ENCODE data around the gene NMT1. TPM values are rescaled to one million over a fixed set of nuclear protein-coding genes. Genes with fewer than 3 reads are reported as not detected.

NMT1 gene
- total RNA-seq, result 100 to 1,000 TPM in 1 of 4 donors, 10 to 100 TPM in 3; 60.7 to 127 (median 71.5) TPM

DNA sequence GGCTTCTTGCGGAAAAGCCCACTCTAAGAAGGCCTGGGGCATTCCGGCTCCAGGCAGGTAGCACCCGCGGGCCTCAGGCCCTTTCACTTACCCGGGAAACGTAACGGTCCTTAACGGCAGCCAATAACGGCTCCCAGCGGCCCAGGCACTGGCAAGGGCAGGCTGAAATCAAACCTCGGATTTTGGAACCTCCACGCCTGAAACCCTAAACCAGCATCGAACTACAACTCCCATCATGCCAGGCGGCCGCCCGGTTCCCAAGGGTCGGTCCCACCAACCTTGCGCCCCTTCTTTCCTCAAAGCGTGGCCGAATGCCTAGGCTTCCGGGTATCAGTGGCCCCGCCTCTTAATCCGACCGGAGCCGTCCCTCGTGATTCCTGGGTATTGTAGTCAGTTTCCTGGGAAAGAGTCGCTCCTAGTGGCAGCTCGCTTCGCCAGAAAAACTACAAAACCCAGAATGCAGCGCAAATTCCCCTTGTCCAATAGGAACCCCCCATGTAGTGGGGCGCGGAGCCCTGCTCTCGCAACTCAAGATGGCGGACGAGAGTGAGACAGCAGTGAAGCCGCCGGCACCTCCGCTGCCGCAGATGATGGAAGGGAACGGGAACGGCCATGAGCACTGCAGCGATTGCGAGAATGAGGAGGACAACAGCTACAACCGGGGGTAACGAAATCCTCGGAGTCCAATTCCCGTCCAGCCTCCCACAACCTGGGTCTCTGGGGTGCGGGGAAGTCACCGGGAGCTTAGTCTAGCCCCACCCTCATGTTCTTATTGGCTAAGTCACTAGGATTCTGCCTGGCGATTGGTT lies at the start of gene NMT1:
Gene NMT1 (plus strand): TSS at position 521 of the 809 bp plus-strand sequence. CDS start 13 bp downstream, at position 534.
- ATAC-seq (peak; percentile 95 to 97), DNase-seq (peak; percentile 99 to 100)
- H3K36me3 ChIP-seq, result no peaks in the 10 kb centered on the region

DNA sequence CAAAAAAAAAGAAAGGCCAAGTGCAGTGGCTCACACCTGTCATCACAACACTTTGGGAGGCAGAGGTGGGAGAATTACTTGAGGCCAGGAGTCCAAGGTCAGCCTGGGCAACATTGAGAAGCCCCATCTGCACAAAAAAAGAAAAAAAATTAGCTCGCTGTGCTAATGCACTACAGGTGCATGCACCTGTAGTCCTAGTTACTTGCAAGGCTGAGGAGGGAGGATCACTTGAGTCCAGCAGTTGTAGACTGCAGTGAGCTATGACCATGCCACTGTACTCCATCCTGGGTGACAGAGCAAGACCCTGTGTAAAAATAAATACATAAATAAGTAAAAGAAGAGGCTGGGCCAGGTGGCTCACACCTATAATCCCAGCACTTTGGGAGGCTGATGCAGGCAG lies 49.4 kb upstream of the NMT1 start:
- Histone ChIP-seq H3K9me3 (no peaks in the 10 kb centered on the region), H3K27ac (no peak overlapping the region), H3K27me3 (no peaks in the 10 kb centered on the region), H3K4me1 (peaks cover 0 to 8% of the 10 kb centered on the region in 2 donors), H3K36me3 (no peaks in the 10 kb centered on the region), H3K4me3 (no peak overlapping the region)
- ATAC-seq, result no peak
- no peak for DNase-seq
- intact Hi-C loops (cut with DNase I; ENCODE audit: low total_unique reads), result no loop called here
- in situ Hi-C loops (cut with MboI; ENCODE audit: low sequenced_read_pairs in 4 of 4), result loop anchor here in 3 of 4 donors (5.0 to 25.0 kb wide), 3 partner anchors 84 to 224 kb away; no protein-coding TSS in a partner anchor
- TF ChIP-seq POLR2A (IDR thresholded peaks at IDR 0.05) (no peak), CTCF (IDR thresholded peaks at IDR 0.05 in 4 of 5, conservative IDR thresholded peaks at IDR 0.05 in 1 of 5) (no peak)

More for the DNA sequence above, at the start of gene NMT1:
- peak in 1 of 5 experiments; percentile 19 for TF ChIP-seq CTCF (IDR thresholded peaks at IDR 0.05 in 4 of 5, conservative IDR thresholded peaks at IDR 0.05 in 1 of 5)
- peak; percentile 91 to 98 for TF ChIP-seq POLR2A (IDR thresholded peaks at IDR 0.05)
- in situ Hi-C loops (cut with MboI; ENCODE audit: low sequenced_read_pairs in 4 of 4) (loop anchor here in 1 of 4 donors (25.0 kb wide), 1 partner anchor 101 kb away; the partner anchor contains the start of gene HEXIM2), intact Hi-C loops (cut with DNase I; ENCODE audit: low total_unique reads) (loop anchor here (1.0 to 5.0 kb wide), 2 partner anchors 10 to 36 kb away; partner anchors contain the start of gene DCAKD)
- Histone ChIP-seq H3K4me3 (peak within 1 kb of the TSS; percentile 75 to 99 (median 87)), H3K9me3 (no peaks in the 10 kb centered on the region), H3K27me3 (no peaks in the 10 kb centered on the region), H3K4me1 (peaks cover 36 to 49% of the 10 kb centered on the region in 2 donors), H3K27ac (peak within 1 kb of the TSS; percentile 91 to 98 (median 97))

DNA sequence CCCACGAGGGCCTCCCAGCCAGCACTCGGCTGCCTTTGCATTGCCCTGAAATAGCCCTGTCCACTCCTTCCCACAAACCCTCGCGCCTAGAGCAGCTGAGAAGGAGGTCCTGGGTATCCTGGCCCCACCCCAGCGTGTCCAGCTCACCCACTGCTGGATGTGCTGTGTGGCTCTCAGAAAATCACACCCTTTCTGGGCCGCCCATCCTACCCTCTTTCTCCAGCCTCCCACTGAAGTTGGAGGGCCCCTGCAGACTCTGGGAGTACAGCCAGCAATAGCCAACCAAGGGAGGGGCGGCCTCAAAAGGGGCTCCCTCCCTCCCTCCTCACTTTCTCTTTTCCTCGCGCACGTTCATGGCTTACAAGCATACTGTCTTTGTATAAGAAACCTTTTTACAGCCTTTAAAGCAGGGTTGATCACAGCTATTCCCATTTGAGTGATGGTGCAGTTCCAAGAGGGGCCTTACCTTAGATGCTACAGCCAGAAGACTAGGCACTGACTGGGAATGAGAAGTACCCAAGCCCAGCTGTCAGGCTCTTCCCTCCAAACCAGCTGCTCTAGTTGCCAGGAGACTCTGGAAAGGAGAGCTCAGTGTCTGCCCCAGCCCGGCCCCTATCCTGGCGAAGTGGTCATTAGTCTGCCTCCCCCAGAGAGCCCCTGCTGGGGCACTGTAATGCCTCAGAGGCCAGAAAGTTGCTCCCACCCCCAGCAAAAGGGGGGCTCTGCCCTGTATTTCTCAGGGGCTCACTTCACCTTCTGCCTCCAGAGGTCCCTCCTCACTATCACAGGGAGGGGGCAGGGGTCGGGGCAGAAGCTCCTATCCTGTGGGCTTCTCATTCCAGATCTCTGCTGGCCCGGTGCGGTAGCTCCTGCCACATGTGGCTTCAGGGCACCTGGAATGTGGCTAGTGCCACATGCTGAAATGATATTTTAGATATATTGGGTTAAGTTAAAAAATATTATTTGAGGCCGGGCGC lies 47.8 kb upstream of the NMT1 start:
- Histone ChIP-seq H3K27ac (no peak overlapping the region), H3K4me1 (peaks cover 0 to 9% of the 10 kb centered on the region in 2 donors), H3K27me3 (no peaks in the 10 kb centered on the region), H3K4me3 (no peak overlapping the region), H3K36me3 (no peaks in the 10 kb centered on the region), H3K9me3 (no peaks in the 10 kb centered on the region)
- DNase-seq (no peak), ATAC-seq (no peak)
- TF ChIP-seq CTCF (IDR thresholded peaks at IDR 0.05 in 4 of 5, conservative IDR thresholded peaks at IDR 0.05 in 1 of 5), result no peak
- TF ChIP-seq POLR2A (IDR thresholded peaks at IDR 0.05), result no peak
- in situ Hi-C loops (cut with MboI; ENCODE audit: low sequenced_read_pairs in 4 of 4), result loop anchor here in 3 of 4 donors (5.0 to 25.0 kb wide), 3 partner anchors 86 to 226 kb away; no protein-coding TSS in a partner anchor
- intact Hi-C loops (cut with DNase I; ENCODE audit: low total_unique reads), result no loop called here

DNA sequence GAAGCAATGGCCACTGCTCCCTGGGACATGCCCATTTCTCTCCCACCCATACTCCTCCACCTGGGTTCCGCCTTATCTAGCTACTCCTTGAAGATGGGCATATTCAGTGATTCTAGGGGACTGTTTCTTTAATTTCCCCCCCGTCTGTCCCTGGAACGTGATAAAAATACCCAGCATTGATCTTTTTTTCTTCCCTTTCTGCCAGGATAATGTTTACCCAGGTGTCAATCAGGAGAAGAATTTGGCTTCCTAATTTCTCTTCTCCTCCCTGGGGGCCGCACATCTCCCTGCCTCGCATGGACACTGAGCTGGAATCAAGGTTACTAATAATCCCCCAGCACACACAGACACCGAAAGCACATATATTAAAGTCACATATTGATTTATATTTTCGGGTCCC lies 44.9 kb upstream of the NMT1 start:
- no peaks in the 10 kb centered on the region for H3K36me3 ChIP-seq
- H3K27me3 ChIP-seq, result no peaks in the 10 kb centered on the region
- TF ChIP-seq POLR2A (IDR thresholded peaks at IDR 0.05), result no peak
- no peak for TF ChIP-seq CTCF (IDR thresholded peaks at IDR 0.05 in 4 of 5, conservative IDR thresholded peaks at IDR 0.05 in 1 of 5)
- no peak overlapping the region for H3K4me3 ChIP-seq
- DNase-seq (no peak), ATAC-seq (no peak)
- no peaks in the 10 kb centered on the region for H3K9me3 ChIP-seq
- H3K27ac ChIP-seq, result no peak overlapping the region
- intact Hi-C loops (cut with DNase I; ENCODE audit: low total_unique reads), result no loop called here
- in situ Hi-C loops (cut with MboI; ENCODE audit: low sequenced_read_pairs in 4 of 4), result loop anchor here in 2 of 4 donors (10.0 to 25.0 kb wide), 2 partner anchors 91 to 229 kb away; no protein-coding TSS in a partner anchor
- peaks cover 6 to 18% of the 10 kb centered on the region in 2 donors for H3K4me1 ChIP-seq

Measured in gastrocnemius medialis (tissue), 4 donors.